Hepatocyte (in vitro differentiated cells): ENCODE measurements around the gene BPIFB2.
"Not testable (repeated sequence)": the region's sequence is repeated elsewhere in the genome, so short reads cannot be mapped to it uniquely, and the experiment has no call there.

Experiments
- EZH2 ChIP-seq: fragments of 200-600 bp; sonication (generic); IDR thresholded peaks from 2 replicates; pipeline ENCODE4 v1.6.1; 2016; ENCODE audit warnings: antibody characterized with exemption, mild to moderate bottlenecking, borderline replicate concordance
- EZH2phosphoT487 ChIP-seq: fragments of 200-600 bp; sonication (generic); IDR thresholded peaks from one replicate; pipeline ENCODE4 v1.6.1; 2018; ENCODE audit warnings: antibody characterized with exemption, mild to moderate bottlenecking, low read depth, moderate library complexity; ENCODE audit not compliant: unreplicated experiment, severe bottlenecking
- TF ChIP-seq, protein P1 (sequence below): fragments of 200-600 bp; sonication (generic); IDR thresholded peaks from 2 replicates; pipeline ENCODE4 v1.5.1; 2016; ENCODE audit warnings: antibody characterized with exemption, mild to moderate bottlenecking; ENCODE audit not compliant: poor library complexity

- TF ChIP-seq, protein P1, sequence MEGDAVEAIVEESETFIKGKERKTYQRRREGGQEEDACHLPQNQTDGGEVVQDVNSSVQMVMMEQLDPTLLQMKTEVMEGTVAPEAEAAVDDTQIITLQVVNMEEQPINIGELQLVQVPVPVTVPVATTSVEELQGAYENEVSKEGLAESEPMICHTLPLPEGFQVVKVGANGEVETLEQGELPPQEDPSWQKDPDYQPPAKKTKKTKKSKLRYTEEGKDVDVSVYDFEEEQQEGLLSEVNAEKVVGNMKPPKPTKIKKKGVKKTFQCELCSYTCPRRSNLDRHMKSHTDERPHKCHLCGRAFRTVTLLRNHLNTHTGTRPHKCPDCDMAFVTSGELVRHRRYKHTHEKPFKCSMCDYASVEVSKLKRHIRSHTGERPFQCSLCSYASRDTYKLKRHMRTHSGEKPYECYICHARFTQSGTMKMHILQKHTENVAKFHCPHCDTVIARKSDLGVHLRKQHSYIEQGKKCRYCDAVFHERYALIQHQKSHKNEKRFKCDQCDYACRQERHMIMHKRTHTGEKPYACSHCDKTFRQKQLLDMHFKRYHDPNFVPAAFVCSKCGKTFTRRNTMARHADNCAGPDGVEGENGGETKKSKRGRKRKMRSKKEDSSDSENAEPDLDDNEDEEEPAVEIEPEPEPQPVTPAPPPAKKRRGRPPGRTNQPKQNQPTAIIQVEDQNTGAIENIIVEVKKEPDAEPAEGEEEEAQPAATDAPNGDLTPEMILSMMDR = not testable (repeated sequence)
- TF ChIP-seq EZH2, EZH2phosphoT487: not testable (repeated sequence)
These were observed 37.7 kb downstream of the BPIFB2 start for GRCh38 chr20:33045129-33045721.
